Mucosa of gallbladder (tissue), 1 donor: Measurements from ENCODE around the gene CNPY4. TPM values are rescaled to one million over a fixed set of nuclear protein-coding genes. Genes with fewer than 3 reads are reported as not detected.

Experiments
- DNase-seq: peaks from one replicate; pipeline ENCODE4 v3.0.0-alpha.2; 2020; ENCODE audit warnings: low spot score
- total RNA-seq: library from RNA; stranded (reverse); gene quantifications from one replicate; pipeline ENCODE4 v1.2.1, GENCODE V29; 2021
- donor health status: DM: no; HTN: no; CAD: no.

CNPY4 gene
- total RNA-seq, 1 donor from 2014 or later: 34.0 TPM

DNA sequence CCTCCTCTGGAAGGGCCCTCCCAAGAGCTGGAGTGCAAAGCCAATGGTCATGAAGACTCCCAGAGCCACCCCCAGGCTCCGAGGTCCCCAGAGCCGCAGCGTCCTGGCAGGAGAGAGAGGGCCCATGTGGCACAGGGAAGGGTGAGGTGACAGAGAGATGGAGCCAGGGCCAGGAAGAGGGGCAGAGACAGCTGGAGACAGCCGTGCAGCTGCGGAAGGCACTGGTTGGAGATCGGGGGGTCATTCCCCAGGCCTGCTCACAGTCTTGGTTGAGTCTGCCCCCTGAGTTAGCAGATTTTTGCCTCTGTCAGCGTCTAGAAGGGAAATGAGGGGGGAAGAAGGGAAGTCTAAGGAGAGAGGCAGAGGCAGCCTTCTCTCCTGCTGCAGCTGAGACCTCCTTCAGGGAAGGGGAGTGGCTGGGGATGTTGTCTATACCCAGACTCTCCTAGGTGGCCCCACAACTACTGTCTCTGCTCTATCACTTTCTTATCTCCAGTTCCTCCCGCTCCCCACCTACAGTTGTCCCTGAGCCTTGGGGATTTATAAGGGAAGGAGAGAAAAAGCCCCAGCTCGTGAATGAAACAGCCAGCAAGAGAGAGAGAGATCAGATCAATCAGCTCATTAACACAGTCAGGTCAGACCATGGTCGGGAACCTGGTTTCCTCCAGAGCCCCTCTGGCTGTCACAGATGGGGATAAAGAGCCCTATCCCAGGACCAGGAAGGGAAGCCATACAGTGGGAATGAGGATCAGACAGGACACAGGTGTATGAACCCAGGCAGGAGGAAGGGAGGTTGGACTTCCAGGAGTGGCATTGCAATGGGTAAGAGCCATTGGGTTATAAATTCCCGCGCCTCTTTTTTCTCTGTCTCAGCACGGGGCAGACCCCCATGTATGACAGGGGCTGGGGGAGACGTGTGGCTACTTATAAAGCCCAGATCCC is 47.8 kb downstream of the CNPY4 start:
- no peak for DNase-seq

DNA sequence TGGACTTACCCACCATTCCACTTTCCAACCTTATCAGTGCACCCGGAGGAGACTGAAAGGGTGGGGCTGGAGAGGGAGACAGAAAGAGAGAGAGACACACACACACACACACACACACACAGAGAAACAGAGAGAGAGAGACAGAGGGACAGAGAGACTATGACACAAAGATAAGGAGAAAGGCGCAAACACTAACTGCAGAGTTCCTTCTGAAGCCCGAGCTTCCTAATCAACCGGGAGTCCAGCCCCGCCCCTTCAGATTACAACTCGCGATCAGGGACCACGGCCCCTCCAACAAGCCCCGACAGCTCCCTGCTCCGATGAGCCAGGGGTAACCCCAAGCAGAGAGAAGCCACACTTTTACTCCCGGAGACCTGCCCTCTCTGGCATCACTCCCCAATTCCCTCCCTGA is 48.5 kb downstream of the CNPY4 start:
- DNase-seq: no peak

GRCh38 chr7:100169147-100169850 is 49.9 kb downstream of the CNPY4 start:
- DNase-seq: no peak

DNA sequence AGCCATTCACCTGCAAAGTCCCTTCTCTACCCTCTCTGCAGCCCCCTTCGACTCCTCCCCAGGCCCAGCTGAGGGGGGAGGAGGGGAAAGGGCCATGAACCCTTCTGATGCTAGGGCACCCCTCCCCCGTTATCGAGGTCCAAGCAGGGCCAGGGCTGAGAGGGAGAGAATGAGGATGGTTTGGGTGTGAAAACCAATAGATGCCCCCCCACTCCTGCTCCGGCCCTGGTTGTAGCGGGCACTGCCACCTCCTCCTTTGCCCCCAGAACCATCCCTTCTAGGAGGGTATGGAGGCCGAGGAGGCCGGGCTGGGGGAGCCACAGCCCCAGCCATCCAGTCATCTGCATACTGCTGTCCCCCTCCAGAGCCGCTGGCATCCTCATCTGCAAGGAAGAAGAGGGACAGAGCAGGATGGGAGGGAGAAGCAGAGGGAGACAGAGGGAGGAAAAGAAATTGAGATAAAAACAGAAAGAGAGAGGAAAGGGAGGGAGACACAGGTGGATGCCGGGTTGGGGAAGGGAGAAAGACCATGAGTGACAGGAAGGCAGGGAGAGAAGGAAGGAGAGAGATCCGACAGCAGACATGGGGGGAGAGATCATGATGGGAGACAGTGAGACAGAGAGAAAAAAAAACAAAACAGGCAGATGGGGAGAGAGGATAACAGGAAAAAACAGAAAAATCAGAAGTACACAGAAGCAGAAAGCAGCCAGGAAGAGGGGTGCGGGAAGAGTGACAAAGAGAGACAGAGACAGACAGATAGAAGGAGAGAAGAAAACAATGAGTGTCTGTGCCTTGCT is 50.9 kb downstream of the CNPY4 start:
- no peak for DNase-seq

- DNase-seq: no peak
Observed at GRCh38 chr7:100171087-100171681, 51.8 kb downstream of the CNPY4 start.

- DNase-seq: no peak
Observed at GRCh38 chr7:100171840-100172239, 52.4 kb downstream of the CNPY4 start.

GRCh38 chr7:100173806-100174495 is 54.5 kb downstream of the CNPY4 start:
- no peak for DNase-seq

- DNase-seq: no peak
Observed at GRCh38 chr7:100174582-100174981, 55.1 kb downstream of the CNPY4 start.

Other genes with a start within 250 kb of the CNPY4 start
- gene OR2AE1, start 242.6 kb upstream of the CNPY4 start, total RNA-seq: not detected
- 33.1 TPM for gene TRIM4, start 200.1 kb upstream of the CNPY4 start, total RNA-seq
- gene GJC3, start 190.0 kb upstream of the CNPY4 start, total RNA-seq: 0.26 TPM
- gene AZGP1, start 143.6 kb upstream of the CNPY4 start, total RNA-seq: 104 TPM
- gene ZKSCAN1, start 104.0 kb upstream of the CNPY4 start, total RNA-seq: 173 TPM
- gene ZSCAN21, start 69.9 kb upstream of the CNPY4 start, total RNA-seq: 12.7 TPM
- gene ZNF3, start 37.9 kb upstream of the CNPY4 start, total RNA-seq: 30.4 TPM
- 113 TPM for gene COPS6, start 30.7 kb upstream of the CNPY4 start, total RNA-seq
- gene MCM7, start 18.2 kb upstream of the CNPY4 start, total RNA-seq: 58.2 TPM
- gene AP4M1, start 18.0 kb upstream of the CNPY4 start, total RNA-seq: 34.1 TPM
- 65.3 TPM for gene TAF6, start 276 bp upstream of the CNPY4 start, total RNA-seq
- gene MBLAC1, start 7.3 kb downstream of the CNPY4 start, total RNA-seq: 4.3 TPM
- 154 TPM for gene LAMTOR4, start 29.3 kb downstream of the CNPY4 start, total RNA-seq
- gene TRAPPC14, start 39.1 kb downstream of the CNPY4 start, total RNA-seq: 37.1 TPM
- 11.2 TPM for gene GAL3ST4, start 49.0 kb downstream of the CNPY4 start, total RNA-seq
- 5.6 TPM for gene GPC2, start 57.7 kb downstream of the CNPY4 start, total RNA-seq
- gene STAG3, start 58.3 kb downstream of the CNPY4 start, total RNA-seq: 3.6 TPM
- gene PVRIG, start 100.3 kb downstream of the CNPY4 start, total RNA-seq: 3.1 TPM
- not detected for gene SPDYE3, start 188.1 kb downstream of the CNPY4 start, total RNA-seq
- gene PILRB, start 238.5 kb downstream of the CNPY4 start, total RNA-seq: 70.3 TPM